ENCODE measurements around the gene FBLN2. TPM values are rescaled to one million over a fixed set of nuclear protein-coding genes. Genes with fewer than 3 reads are reported as not detected.

Gene FBLN2
- total RNA-seq, 1 experiment from 2014 or later, result 36.7 TPM

DNA sequence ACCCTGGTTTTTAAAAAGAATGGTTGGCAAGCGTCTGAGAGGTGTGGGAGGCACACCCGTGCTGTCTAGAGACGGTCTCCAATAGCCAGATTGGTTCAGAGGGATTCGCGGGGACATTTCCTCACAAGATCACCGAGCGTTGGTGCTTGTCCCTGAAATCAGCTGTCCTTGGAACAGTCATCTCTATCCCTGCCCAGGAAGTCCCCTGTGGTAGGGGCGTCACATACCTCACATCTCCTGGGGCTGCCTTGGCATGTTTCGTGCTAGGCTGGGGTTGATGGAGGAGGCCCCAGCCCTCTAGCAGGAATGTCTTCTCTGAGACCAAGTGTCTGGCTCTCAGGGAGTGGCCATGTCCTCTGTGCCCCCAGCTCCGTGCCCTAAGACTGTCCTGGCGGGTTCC lies 6.8 kb downstream of the FBLN2 start:
- H3K4me1 Mint-ChIP-seq (ENCODE audit: low read depth, unreplicated experiment), result no peaks in the 10 kb centered on the region

DNA sequence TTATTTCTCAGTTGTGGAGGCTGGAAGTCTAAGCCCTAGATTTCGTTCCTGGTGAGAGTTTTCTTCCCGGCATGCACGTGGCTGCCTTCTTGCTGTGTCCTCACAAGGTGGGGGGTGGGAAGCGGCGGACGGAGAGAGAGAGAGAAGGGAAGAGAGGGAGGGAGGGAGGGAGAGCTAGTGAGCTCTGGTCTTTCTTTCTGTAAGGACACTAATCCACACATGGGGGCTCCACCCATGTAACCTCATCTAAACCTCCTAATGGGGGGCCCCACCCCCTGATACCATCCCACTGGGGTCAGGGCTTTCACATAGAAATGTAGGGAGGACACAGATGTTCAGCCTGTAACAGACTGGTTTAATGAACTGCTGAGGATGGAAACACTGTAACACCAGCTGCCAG lies 7.3 kb downstream of the FBLN2 start:
- no peaks in the 10 kb centered on the region for H3K9me3 ChIP-seq
- H3K36me3 ChIP-seq (ENCODE audit: control insufficient read depth, insufficient read depth, low read length), result no peaks in the 10 kb centered on the region
- no peaks in the 10 kb centered on the region for H3K4me1 ChIP-seq
- no peaks in the 10 kb centered on the region for H3K27me3 Mint-ChIP-seq (ENCODE audit: insufficient read depth, unreplicated experiment)
- no peaks in the 10 kb centered on the region for H3K27me3 ChIP-seq (replicated peaks; ENCODE audit: control insufficient read depth, insufficient read depth, low read length)
- H3K4me1 Mint-ChIP-seq (ENCODE audit: low read depth, unreplicated experiment), result no peaks in the 10 kb centered on the region
- ChIA-PET CTCF (interaction anchor here (0.7 kb wide), 1 partner anchor 27 kb away, joined by 3 read pairs; no protein-coding TSS in a partner anchor), POLR2A (no interaction called here)
- intact Hi-C loops (cut with micrococcal nuclease; ENCODE audit: unreplicated experiment), result no loop called here
- no peak for DNase-seq
- TF ChIP-seq, protein P1, sequence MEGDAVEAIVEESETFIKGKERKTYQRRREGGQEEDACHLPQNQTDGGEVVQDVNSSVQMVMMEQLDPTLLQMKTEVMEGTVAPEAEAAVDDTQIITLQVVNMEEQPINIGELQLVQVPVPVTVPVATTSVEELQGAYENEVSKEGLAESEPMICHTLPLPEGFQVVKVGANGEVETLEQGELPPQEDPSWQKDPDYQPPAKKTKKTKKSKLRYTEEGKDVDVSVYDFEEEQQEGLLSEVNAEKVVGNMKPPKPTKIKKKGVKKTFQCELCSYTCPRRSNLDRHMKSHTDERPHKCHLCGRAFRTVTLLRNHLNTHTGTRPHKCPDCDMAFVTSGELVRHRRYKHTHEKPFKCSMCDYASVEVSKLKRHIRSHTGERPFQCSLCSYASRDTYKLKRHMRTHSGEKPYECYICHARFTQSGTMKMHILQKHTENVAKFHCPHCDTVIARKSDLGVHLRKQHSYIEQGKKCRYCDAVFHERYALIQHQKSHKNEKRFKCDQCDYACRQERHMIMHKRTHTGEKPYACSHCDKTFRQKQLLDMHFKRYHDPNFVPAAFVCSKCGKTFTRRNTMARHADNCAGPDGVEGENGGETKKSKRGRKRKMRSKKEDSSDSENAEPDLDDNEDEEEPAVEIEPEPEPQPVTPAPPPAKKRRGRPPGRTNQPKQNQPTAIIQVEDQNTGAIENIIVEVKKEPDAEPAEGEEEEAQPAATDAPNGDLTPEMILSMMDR (IDR thresholded peaks at IDR 0.05; ENCODE audit: insufficient read depth in 1 of 2, low read depth in 1 of 2, low read length in 1 of 2, severe bottlenecking in 1 of 2, unreplicated experiment in 1 of 2), result no peak
- H3K4me3 Mint-ChIP-seq (ENCODE audit: unreplicated experiment), result no peak overlapping the region
- H3K36me3 Mint-ChIP-seq (ENCODE audit: insufficient read depth, unreplicated experiment), result no peaks in the 10 kb centered on the region
- H3K4me3 ChIP-seq (ENCODE audit: low read depth, low read length), result no peak overlapping the region
- no peak overlapping the region for H3K27ac Mint-ChIP-seq (ENCODE audit: unreplicated experiment)
- BruUV-seq (replicated peaks), result no TSS peak
- H3K9me3 Mint-ChIP-seq (ENCODE audit: unreplicated experiment), result no peaks in the 10 kb centered on the region

More for the DNA sequence above, 6.8 kb downstream of the FBLN2 start:
- TF ChIP-seq, protein P1 (IDR thresholded peaks at IDR 0.05; ENCODE audit: insufficient read depth in 1 of 2, low read depth in 1 of 2, low read length in 1 of 2, severe bottlenecking in 1 of 2, unreplicated experiment in 1 of 2), result no peak
- no TSS peak for BruUV-seq (replicated peaks)
- Mint-ChIP-seq H3K36me3 (ENCODE audit: insufficient read depth, unreplicated experiment) (no peaks in the 10 kb centered on the region), H3K4me3 (ENCODE audit: unreplicated experiment) (no peak overlapping the region), H3K27ac (ENCODE audit: unreplicated experiment) (no peak overlapping the region), H3K9me3 (ENCODE audit: unreplicated experiment) (no peaks in the 10 kb centered on the region), H3K27me3 (ENCODE audit: insufficient read depth, unreplicated experiment) (no peaks in the 10 kb centered on the region)
- intact Hi-C loops (cut with micrococcal nuclease; ENCODE audit: unreplicated experiment), result no loop called here
- Histone ChIP-seq H3K4me1 (no peaks in the 10 kb centered on the region), H3K27me3 (replicated peaks; ENCODE audit: control insufficient read depth, insufficient read depth, low read length) (no peaks in the 10 kb centered on the region), H3K36me3 (ENCODE audit: control insufficient read depth, insufficient read depth, low read length) (no peaks in the 10 kb centered on the region), H3K4me3 (ENCODE audit: low read depth, low read length) (no peak overlapping the region), H3K9me3 (no peaks in the 10 kb centered on the region)
- no peak for DNase-seq
- ChIA-PET POLR2A (no interaction called here), CTCF (interaction anchor here (0.7 kb wide), 1 partner anchor 26 kb away, joined by 3 read pairs; no protein-coding TSS in a partner anchor)

DNA sequence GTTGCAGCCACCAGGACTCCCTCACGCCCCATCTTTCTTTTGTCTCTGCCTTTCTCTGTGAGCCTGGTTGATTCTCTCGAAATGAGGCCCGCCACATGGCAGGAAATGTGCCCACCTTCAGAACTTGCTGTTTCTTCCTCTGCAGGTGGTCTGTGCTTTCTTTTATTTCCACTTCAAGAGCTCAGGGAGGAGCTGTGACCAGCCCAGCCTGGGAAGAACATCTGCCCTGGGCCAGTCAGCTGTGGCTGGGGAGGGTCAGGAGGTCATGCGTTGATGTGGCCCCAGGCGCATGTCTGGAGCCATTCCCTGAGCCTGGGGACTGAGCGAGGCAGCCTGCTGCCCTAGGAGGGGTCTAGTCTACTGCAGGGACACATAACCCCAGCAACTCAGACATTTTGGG lies 8.0 kb downstream of the FBLN2 start:
- CTCF ChIA-PET, result no interaction called here
- no peaks in the 10 kb centered on the region for H3K36me3 ChIP-seq (ENCODE audit: control insufficient read depth, insufficient read depth, low read length)
- H3K4me1 Mint-ChIP-seq (ENCODE audit: low read depth, unreplicated experiment), result no peaks in the 10 kb centered on the region

More for the DNA sequence above, 8.0 kb downstream of the FBLN2 start:
- no peaks in the 10 kb centered on the region for H3K9me3 Mint-ChIP-seq (ENCODE audit: unreplicated experiment)
- TF ChIP-seq, protein P1 (IDR thresholded peaks at IDR 0.05; ENCODE audit: insufficient read depth in 1 of 2, low read depth in 1 of 2, low read length in 1 of 2, severe bottlenecking in 1 of 2, unreplicated experiment in 1 of 2), result no peak
- Histone ChIP-seq H3K4me3 (ENCODE audit: low read depth, low read length) (no peak overlapping the region), H3K9me3 (no peaks in the 10 kb centered on the region), H3K27me3 (replicated peaks; ENCODE audit: control insufficient read depth, insufficient read depth, low read length) (no peaks in the 10 kb centered on the region), H3K4me1 (no peaks in the 10 kb centered on the region)
- H3K27me3 Mint-ChIP-seq (ENCODE audit: insufficient read depth, unreplicated experiment), result no peaks in the 10 kb centered on the region
- no peak for DNase-seq
- no peak overlapping the region for H3K4me3 Mint-ChIP-seq (ENCODE audit: unreplicated experiment)
- intact Hi-C loops (cut with micrococcal nuclease; ENCODE audit: unreplicated experiment), result no loop called here
- H3K36me3 Mint-ChIP-seq (ENCODE audit: insufficient read depth, unreplicated experiment), result no peaks in the 10 kb centered on the region
- POLR2A ChIA-PET, result no interaction called here
- no peak overlapping the region for H3K27ac Mint-ChIP-seq (ENCODE audit: unreplicated experiment)
- no TSS peak for BruUV-seq (replicated peaks)
